GM13977 (cell line): ENCODE measurements around the gene STRA6.
A peak's percentile ranks its signal among the peaks of the same experiment; 100 is the strongest.

Source experiments
- DNase-seq: peaks from one replicate; pipeline ENCODE4 v3.0.0; 2012; ENCODE audit warnings: low spot score
- in situ Hi-C: fragments of 300-500 bp; cut with MboI; formaldehyde crosslinking; loops from one replicate; pipeline ENCODE4 v1.12.0; 2022; ENCODE audit warnings: low sequenced_read_pairs, low pct_unique_long_range_greater_than_20kb, mixed read lengths, inconsistent platforms; ENCODE audit not compliant: unreplicated experiment
- TF ChIP-seq, protein P1 (sequence below): IDR thresholded peaks from 2 replicates; pipeline ENCODE4 v1.5.1; 2012; ENCODE audit warnings: mild to moderate bottlenecking, control low read depth; ENCODE audit not compliant: insufficient read depth; ENCODE audit errors: extremely low read depth, missing control alignments

STRA6 gene

DNA sequence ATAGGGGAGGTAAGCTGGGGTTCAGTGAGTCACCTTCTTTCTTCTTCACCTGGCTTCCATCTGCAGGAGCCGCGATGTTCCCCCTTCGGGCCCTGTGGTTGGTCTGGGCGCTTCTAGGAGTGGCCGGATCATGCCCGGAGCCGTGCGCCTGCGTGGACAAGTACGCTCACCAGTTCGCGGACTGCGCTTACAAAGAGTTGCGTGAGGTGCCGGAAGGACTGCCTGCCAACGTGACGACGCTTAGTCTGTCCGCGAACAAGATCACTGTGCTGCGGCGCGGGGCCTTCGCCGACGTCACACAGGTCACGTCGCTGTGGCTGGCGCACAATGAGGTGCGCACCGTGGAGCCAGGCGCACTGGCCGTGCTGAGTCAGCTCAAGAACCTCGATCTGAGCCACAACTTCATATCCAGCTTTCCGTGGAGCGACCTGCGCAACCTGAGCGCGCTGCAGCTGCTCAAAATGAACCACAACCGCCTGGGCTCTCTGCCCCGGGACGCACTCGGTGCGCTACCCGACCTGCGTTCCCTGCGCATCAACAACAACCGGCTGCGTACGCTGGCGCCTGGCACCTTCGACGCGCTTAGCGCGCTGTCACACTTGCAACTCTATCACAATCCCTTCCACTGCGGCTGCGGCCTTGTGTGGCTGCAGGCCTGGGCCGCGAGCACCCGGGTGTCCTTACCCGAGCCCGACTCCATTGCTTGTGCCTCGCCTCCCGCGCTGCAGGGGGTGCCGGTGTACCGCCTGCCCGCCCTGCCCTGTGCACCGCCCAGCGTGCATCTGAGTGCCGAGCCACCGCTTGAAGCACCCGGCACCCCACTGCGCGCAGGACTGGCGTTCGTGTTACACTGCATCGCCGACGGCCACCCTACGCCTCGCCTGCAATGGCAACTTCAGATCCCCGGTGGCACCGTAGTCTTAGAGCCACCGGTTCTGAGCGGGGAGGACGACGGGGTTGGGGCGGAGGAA lies 69.6 kb downstream of the STRA6 start:
- peak; percentile 46 for DNase-seq
- in situ Hi-C loops, result loop anchor here (5.0 kb wide), 1 partner anchor 174 kb away; no protein-coding TSS in a partner anchor
- TF ChIP-seq, protein P1, sequence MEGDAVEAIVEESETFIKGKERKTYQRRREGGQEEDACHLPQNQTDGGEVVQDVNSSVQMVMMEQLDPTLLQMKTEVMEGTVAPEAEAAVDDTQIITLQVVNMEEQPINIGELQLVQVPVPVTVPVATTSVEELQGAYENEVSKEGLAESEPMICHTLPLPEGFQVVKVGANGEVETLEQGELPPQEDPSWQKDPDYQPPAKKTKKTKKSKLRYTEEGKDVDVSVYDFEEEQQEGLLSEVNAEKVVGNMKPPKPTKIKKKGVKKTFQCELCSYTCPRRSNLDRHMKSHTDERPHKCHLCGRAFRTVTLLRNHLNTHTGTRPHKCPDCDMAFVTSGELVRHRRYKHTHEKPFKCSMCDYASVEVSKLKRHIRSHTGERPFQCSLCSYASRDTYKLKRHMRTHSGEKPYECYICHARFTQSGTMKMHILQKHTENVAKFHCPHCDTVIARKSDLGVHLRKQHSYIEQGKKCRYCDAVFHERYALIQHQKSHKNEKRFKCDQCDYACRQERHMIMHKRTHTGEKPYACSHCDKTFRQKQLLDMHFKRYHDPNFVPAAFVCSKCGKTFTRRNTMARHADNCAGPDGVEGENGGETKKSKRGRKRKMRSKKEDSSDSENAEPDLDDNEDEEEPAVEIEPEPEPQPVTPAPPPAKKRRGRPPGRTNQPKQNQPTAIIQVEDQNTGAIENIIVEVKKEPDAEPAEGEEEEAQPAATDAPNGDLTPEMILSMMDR, result peak; percentile 46

DNA sequence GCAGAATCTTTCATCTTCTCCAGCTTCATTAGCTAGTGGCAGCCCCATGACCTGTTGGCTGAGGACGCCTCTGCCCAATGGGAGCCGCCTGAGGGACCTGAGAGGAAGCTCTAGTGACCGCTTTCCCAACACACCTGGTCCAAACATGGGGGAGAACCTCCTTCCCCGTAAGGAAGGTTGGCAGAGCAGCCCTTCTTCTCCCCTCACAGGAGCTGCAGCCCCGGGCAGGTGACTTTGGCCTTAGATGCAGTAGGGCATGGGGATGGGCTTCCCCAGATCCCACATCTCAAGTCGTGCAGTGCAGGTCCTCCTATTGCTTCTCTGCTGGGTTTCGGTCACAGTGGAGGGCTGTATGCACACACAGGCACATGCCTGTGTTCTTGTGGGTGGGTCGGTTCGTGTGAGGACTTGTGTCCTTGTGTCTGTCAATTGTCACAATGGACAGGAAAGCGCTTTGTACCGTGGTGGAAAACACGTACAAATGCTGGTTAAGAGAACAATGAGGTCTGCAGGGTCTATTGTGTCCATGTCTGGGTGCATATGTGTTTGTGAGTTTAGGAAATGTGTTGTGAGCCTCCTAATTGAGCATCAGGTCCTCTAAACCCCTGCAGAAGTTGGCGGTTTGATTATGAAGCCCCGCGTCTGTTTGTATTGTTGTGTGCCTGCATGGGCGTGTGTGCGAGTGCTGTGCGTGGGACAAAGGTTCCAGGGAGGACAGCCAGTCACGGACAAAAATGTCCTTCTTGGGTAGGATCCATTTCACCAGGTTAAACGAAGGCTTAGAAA lies 70.8 kb downstream of the STRA6 start:
- TF ChIP-seq, protein P1, result no peak
- in situ Hi-C loops, result loop anchor here (5.0 kb wide), 1 partner anchor 175 kb away; no protein-coding TSS in a partner anchor
- DNase-seq, result peak; percentile 23

DNA sequence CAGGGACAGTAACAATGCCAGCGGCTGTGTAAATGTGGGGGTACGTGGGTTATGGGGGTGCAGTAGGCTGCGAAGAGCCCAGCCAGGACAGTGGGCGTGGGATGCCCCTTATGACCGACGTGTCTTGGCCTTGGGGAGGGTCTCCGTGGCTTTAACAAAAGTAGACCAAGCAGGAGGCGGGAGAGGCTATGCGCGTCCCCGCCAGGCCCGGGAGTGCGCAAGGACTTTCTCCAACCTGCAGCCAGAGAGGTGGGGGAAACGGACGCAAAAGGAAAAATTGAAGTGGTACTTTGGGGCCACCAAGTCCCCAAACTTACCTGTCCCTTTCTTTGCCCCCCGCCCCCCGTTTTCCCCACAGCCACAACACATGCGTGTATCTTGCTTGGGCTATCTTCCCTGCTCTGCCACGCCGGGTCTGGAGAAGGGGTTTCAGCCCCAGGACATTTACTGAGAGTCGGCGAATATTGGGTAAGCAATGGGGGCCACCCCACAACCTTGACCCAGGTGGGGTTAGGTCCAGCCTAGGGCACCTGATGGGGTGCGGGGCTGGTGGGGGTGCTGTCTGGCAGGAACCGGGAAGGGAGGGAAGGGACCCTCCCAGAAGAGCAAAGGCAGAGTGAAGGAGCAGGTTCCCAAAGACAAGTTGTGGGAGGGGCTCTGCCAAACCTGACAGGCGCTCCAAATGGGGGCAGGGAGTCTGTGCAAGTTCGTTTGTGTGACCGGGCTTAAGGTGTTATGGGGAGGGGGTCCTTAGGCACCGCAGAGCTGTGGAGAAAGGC lies 71.5 kb downstream of the STRA6 start:
- in situ Hi-C loops, result loop anchor here (5.0 kb wide), 1 partner anchor 176 kb away; no protein-coding TSS in a partner anchor
- TF ChIP-seq, protein P1, result no peak
- no peak for DNase-seq

DNA sequence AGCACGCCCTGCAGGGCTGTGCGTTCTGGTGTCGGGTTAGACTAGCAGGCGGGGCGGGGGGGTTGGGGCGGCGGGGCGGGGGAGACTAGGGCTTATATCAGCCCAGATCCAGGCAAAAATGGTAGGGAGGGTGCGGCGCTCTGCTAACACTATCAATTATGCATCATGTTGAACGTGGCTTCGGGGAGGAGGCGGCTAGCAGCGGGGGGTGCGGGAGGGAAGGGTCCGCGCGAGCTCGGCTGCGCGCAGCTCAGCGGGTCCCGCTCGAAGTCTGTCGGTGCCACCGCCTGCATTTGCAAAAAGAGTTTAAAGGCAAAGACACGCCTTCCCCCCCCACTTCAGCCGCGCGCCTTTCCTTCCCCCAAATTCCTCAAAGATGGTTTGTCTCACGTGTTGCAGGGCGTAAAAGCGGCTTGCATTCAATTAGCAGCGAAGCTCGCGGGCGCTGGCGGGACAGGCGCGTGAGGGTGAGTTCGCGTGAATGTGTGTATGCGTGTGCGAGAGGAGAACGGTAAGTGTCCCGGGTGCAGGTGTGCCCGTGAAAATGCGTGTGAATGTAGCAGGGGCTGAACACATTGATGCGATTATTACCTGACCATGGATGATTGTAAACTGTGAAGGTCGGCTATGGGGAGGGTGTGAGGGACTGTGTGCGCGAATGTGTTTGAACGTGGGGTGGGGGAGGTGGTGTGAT lies 72.3 kb downstream of the STRA6 start, which contains the start of gene ISLR2:
Gene ISLR2 (plus strand): TSS at position 432 of the 694 bp plus-strand sequence. CDS start 2,169 bp downstream, outside the sequence.
- TF ChIP-seq, protein P1, result no peak
- no peak for DNase-seq
- in situ Hi-C loops, result loop anchor here (5.0 kb wide), 1 partner anchor 177 kb away; no protein-coding TSS in a partner anchor

DNA sequence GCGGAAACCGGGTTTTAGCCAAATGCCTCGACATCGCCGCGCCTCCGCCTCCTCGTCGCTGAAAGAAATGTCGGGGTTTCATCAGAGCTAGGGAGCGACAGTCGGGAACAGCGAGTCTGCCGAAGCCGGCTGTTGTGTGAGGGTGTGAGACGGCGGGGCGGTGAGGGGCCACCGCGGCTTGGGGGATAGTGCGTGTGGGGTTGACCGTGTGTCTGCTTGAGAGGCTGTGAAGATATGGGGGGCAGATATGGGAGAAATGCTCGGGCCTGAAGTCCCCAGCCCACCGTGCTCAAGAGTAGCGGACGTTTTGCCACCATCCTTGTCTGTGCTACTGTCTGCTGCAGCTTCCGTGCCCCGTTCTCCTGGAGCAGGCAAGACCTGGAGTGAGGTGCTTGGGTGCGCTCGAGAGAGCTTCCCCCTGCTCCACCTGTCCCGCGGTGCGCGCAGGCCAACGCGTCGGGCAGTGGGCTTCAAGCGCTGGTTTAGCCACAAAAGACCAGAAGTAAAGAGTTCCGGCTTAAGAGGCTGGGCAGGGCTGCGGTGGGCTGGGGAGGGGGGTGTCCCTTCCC lies 72.9 kb downstream of the STRA6 start:
- in situ Hi-C loops, result loop anchor here (5.0 kb wide), 1 partner anchor 178 kb away; no protein-coding TSS in a partner anchor
- TF ChIP-seq, protein P1, result no peak
- DNase-seq, result peak; percentile 36
